CD4-positive, alpha-beta T cell (primary cell): ENCODE measurements around the gene ARFRP1. TPM values are rescaled to one million over a fixed set of nuclear protein-coding genes. Genes with fewer than 3 reads are reported as not detected.

Source experiments
- ATAC-seq: fragments of 200-7000 bp; cut with Tn5 transposase; one replicate; pipeline ENCODE4 v1.10.0; 2022; ENCODE audit warnings: mild to moderate bottlenecking; ENCODE audit not compliant: poor library complexity
- CTCF ChIA-PET: fragments of 350-600 bp; sonication (Branson Sonifier 250); formaldehyde crosslinking; loops from one replicate; lab custom pipeline; 2021; ENCODE audit warnings: antibody characterized with exemption, inconsistent platforms; lab: Charles Lee
- POLR2A ChIA-PET: fragments of 350-600 bp; sonication (Branson Sonifier 250); formaldehyde crosslinking; loops from one replicate; lab custom pipeline; 2021; ENCODE audit warnings: antibody characterized with exemption, inconsistent platforms; lab: Charles Lee
- DNase-seq, 14 experiments: peaks; one replicate each; pipeline ENCODE4 v3.0.0-alpha.2; 2013 to 2020; ENCODE audit warnings: mixed read lengths in 2 of 14
- H3K27ac ChIP-seq, 2 donors: one replicate each; pipeline versions ENCODE4 v1.5.1 to v1.7.0; 2013; ENCODE audit warnings: low read length in 2 of 2, low read depth in 1 of 2, mild to moderate bottlenecking in 1 of 2
- H3K27me3 ChIP-seq, 2 experiments: 1 replicate in 1 of 2; 2 replicates in 1 of 2; pipeline versions ENCODE4 v1.6.1 to v1.7.0; 2013; ENCODE audit warnings: low read length in 2 of 2, control low read depth in 1 of 2, mild to moderate bottlenecking in 1 of 2, moderate library complexity in 1 of 2; ENCODE audit not compliant: insufficient read depth in 2 of 2, control insufficient read depth in 1 of 2
- H3K36me3 ChIP-seq: one replicate; pipeline ENCODE4 v1.6.1; 2013; ENCODE audit warnings: low read length, control low read depth; ENCODE audit not compliant: insufficient read depth
- H3K4me1 ChIP-seq: one replicate; pipeline ENCODE4 v1.6.1; 2013; ENCODE audit warnings: low read length, control low read depth; ENCODE audit not compliant: insufficient read depth
- H3K4me3 ChIP-seq: one replicate; pipeline ENCODE4 v1.5.1; 2013; ENCODE audit warnings: mild to moderate bottlenecking, low read length, moderate library complexity
- H3K9me3 ChIP-seq, 2 experiments: 1 replicate in 1 of 2; 2 replicates in 1 of 2; pipeline versions ENCODE4 v1.6.1 to v1.7.0; 2013; ENCODE audit warnings: low read length in 2 of 2, mild to moderate bottlenecking in 2 of 2, control low read depth in 1 of 2, moderate library complexity in 1 of 2; ENCODE audit not compliant: control insufficient read depth in 1 of 2, insufficient read depth in 1 of 2
- H3K27ac Mint-ChIP-seq: one replicate; pipeline ENCODE4 v1.8.0; 2020; ENCODE audit warnings: mixed read lengths
- H3K27me3 Mint-ChIP-seq: one replicate; pipeline ENCODE4 v1.8.0; 2021; ENCODE audit warnings: mixed read lengths
- H3K36me3 Mint-ChIP-seq: one replicate; pipeline ENCODE4 v1.8.0; 2021; ENCODE audit warnings: low read depth, mixed read lengths
- H3K4me1 Mint-ChIP-seq: one replicate; pipeline ENCODE4 v1.8.0; 2021; ENCODE audit warnings: low read depth, mixed read lengths
- H3K4me3 Mint-ChIP-seq: one replicate; pipeline ENCODE4 v1.8.0; 2020; ENCODE audit warnings: mild to moderate bottlenecking, mixed read lengths
- H3K9me3 Mint-ChIP-seq: one replicate; pipeline ENCODE4 v1.8.0; 2020; ENCODE audit warnings: mixed read lengths
- intact Hi-C, 2 experiments: fragments of 100-400 bp; cut with DNase I in 1 of 2; cut with micrococcal nuclease in 1 of 2; formaldehyde crosslinking; loops; one replicate each; pipeline versions ENCODE4 v1.15.1 to v1.9.0; 2023 to 2025; cut with DNase I, micrococcal nuclease
- total RNA-seq, 174 experiments: library from RNA in 2 of 174; stranded (reverse) in 2 of 174; gene quantifications; one replicate each; pipeline ENCODE4 v1.2.3 and lab custom pipeline; 2021 to 2026
- TF ChIP-seq, protein P1 (sequence below): fragments of 200-600 bp; IDR thresholded peaks from one replicate; pipeline ENCODE4 v1.8.0; 2022; ENCODE audit warnings: antibody characterized with exemption, mild to moderate bottlenecking

The ARFRP1 gene
- total RNA-seq, 2 experiments from 2014 or later: 34.5 to 35.7 TPM

DNA sequence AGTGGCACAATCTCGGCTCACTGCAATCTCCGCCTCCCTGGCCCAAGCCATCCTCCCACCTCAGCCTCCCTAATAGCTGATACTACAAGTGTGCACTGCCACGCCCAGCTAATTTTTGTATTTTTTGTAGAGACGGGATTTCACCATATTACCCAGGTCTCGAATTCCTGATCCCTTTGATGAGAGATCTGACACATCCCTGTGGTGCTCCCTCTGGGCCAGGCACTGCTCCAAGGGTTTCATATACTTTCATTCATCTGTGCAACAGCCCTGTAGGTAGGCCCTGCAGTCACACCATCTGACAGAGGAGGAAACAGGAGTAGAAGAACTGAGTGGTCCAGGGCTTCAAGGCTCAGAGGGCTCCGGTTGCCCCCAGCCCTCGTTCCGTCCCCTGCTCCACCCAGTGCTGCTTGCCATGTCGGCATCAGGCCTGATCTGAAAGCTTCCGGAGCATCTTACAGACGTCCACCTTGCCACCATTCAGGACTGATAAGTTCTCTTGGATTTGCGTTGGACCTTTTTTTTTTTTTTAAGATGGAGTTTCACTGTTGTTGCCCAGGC, 3.4 kb upstream of the ARFRP1 start:
- ATAC-seq: no peak
- intact Hi-C loops: no loop called here
- Histone ChIP-seq H3K4me1 (peaks cover 48% of the 10 kb centered on the region), H3K27me3 (no peaks in the 10 kb centered on the region), H3K27ac (no peak overlapping the region), H3K4me3 (no peak overlapping the region), H3K36me3 (peaks cover 63% of the 10 kb centered on the region), H3K9me3 (peaks cover 15 to 16% of the 10 kb centered on the region in 2 experiments)
- peak in 1 of 14 experiments; percentile 1 for DNase-seq
- TF ChIP-seq, protein P1, sequence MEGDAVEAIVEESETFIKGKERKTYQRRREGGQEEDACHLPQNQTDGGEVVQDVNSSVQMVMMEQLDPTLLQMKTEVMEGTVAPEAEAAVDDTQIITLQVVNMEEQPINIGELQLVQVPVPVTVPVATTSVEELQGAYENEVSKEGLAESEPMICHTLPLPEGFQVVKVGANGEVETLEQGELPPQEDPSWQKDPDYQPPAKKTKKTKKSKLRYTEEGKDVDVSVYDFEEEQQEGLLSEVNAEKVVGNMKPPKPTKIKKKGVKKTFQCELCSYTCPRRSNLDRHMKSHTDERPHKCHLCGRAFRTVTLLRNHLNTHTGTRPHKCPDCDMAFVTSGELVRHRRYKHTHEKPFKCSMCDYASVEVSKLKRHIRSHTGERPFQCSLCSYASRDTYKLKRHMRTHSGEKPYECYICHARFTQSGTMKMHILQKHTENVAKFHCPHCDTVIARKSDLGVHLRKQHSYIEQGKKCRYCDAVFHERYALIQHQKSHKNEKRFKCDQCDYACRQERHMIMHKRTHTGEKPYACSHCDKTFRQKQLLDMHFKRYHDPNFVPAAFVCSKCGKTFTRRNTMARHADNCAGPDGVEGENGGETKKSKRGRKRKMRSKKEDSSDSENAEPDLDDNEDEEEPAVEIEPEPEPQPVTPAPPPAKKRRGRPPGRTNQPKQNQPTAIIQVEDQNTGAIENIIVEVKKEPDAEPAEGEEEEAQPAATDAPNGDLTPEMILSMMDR: no peak
- H3K4me1 Mint-ChIP-seq: peaks cover 49% of the 10 kb centered on the region
- ChIA-PET CTCF (no interaction called here), POLR2A (interaction anchor here (4.9 kb wide), 1 partner anchor 18 kb away, joined by 27 read pairs; no protein-coding TSS in a partner anchor)
- H3K27me3 Mint-ChIP-seq: no peaks in the 10 kb centered on the region
- peak overlapping the region; percentile 85 for H3K4me3 Mint-ChIP-seq
- peak overlapping the region; percentile 24 for H3K27ac Mint-ChIP-seq
- H3K9me3 Mint-ChIP-seq: peaks cover 2% of the 10 kb centered on the region
- H3K36me3 Mint-ChIP-seq: peaks cover 82% of the 10 kb centered on the region

GRCh38 chr20:63709149-63709527, 1.4 kb upstream of the ARFRP1 start:
- ATAC-seq: no peak
- H3K9me3 Mint-ChIP-seq: no peaks in the 10 kb centered on the region
- H3K4me1 Mint-ChIP-seq: peaks cover 46% of the 10 kb centered on the region
- Histone ChIP-seq H3K27ac (no peak overlapping the region), H3K27me3 (no peaks in the 10 kb centered on the region), H3K4me3 (peak overlapping the region; percentile 76), H3K36me3 (peaks cover 66% of the 10 kb centered on the region), H3K9me3 (peaks cover 2 to 3% of the 10 kb centered on the region in 2 experiments), H3K4me1 (peaks cover 52% of the 10 kb centered on the region)
- TF ChIP-seq, protein P1: no peak
- DNase-seq: peak in 1 of 14 experiments; percentile 9
- H3K4me3 Mint-ChIP-seq: peak overlapping the region; percentile 78
- peak overlapping the region; percentile 58 for H3K27ac Mint-ChIP-seq
- POLR2A ChIA-PET: interaction anchor here (3.2 to 5.0 kb wide), 3 partner anchors 20 to 156 kb away, joined by 25 to 168 read pairs (median 27); partner anchors contain the start of genes LIME1, SLC2A4RG and TPD52L2
- H3K27me3 Mint-ChIP-seq: no peaks in the 10 kb centered on the region
- CTCF ChIA-PET: interaction anchor here (2.5 to 3.9 kb wide), 3 partner anchors 28 to 155 kb away, joined by 8 to 44 read pairs (median 15); partner anchors contain the start of genes LIME1 and SLC2A4RG
- H3K36me3 Mint-ChIP-seq: peaks cover 78% of the 10 kb centered on the region
- intact Hi-C loops: loop anchor here (5.0 to 10.0 kb wide), 4 partner anchors 248 to 353 kb away; partner anchors contain the start of genes SAMD10 (in 2 of the 2), TCEA2 (in 1 of the 2) and UCKL1 (in 1 of the 2)

- Mint-ChIP-seq H3K9me3 (no peaks in the 10 kb centered on the region), H3K4me3 (peak overlapping the region; percentile 78), H3K4me1 (peaks cover 46% of the 10 kb centered on the region), H3K27me3 (no peaks in the 10 kb centered on the region), H3K27ac (peak overlapping the region; percentile 58), H3K36me3 (peaks cover 72% of the 10 kb centered on the region)
- peaks cover 66% of the 10 kb centered on the region for H3K36me3 ChIP-seq
- peak overlapping the region; percentile 76 for H3K4me3 ChIP-seq
- ChIA-PET POLR2A (interaction anchor here (0.6 to 5.0 kb wide), 19 partner anchors 9 to 188 kb away, joined by 3 to 168 read pairs (median 5); partner anchors contain the start of genes GMEB2, LIME1, PPDPF and PTK6), CTCF (interaction anchor here (0.6 to 3.9 kb wide), 11 partner anchors 19 to 272 kb away, joined by 3 to 44 read pairs (median 6); partner anchors contain the start of genes LIME1, PRPF6 and SLC2A4RG)
- ATAC-seq: no peak
- intact Hi-C loops: loop anchor here (1.0 to 10.0 kb wide), 5 partner anchors 28 to 354 kb away; partner anchors contain the start of genes SAMD10 (in 2 of the 2), LIME1 (in 1 of the 2), TCEA2 (in 1 of the 2) and UCKL1 (in 1 of the 2)
- TF ChIP-seq, protein P1: no peak
- peaks cover 47% of the 10 kb centered on the region for H3K4me1 ChIP-seq
- no peaks in the 10 kb centered on the region for H3K9me3 ChIP-seq
- DNase-seq: peak in 1 of 14 experiments; percentile 36
- H3K27me3 ChIP-seq: no peaks in the 10 kb centered on the region
- peak overlapping the region; percentile 55 to 71 for H3K27ac ChIP-seq
These were observed 749 bp upstream of the ARFRP1 start for GRCh38 chr20:63708301-63709148.
